ENCODE data around the gene WNT7A. TPM values are rescaled to one million over a fixed set of nuclear protein-coding genes. Genes with fewer than 3 reads are reported as not detected.

The WNT7A gene
- total RNA-seq, 1 experiment from 2014 or later, result not detected

GRCh38 chr3:13888576-13888975 lies 8.7 kb upstream of the WNT7A start:
- no peaks in the 10 kb centered on the region for H3K9me3 Mint-ChIP-seq
- Histone ChIP-seq H3K18ac (ENCODE audit: insufficient read length, low read depth, low read length) (no peak overlapping the region), H3K23ac (ENCODE audit: insufficient read length, low read depth, low read length) (no peak overlapping the region), H3K56ac (ENCODE audit: insufficient read length, low read depth, low read length) (no peak overlapping the region), H3K23me2 (ENCODE audit: insufficient read length, low read depth, low read length, poor library complexity, severe bottlenecking) (no peaks in the 10 kb centered on the region), H2AK5ac (ENCODE audit: insufficient read length, low read length) (no peak overlapping the region), H4K20me1 (ENCODE audit: control insufficient read depth, insufficient read depth, insufficient read length) (no peaks in the 10 kb centered on the region), H3K27ac (ENCODE audit: insufficient read length, low read depth, low read length) (no peak overlapping the region), H2BK5ac (ENCODE audit: insufficient read length, low read length) (no peak overlapping the region), H3K79me1 (ENCODE audit: insufficient read depth, low read depth, low read length, poor library complexity, severe bottlenecking) (no peaks in the 10 kb centered on the region), H3K27me3 (ENCODE audit: insufficient read depth, low read length) (no peaks in the 10 kb centered on the region; the same call in 1 of the 2 replicates), H3K4me2 (ENCODE audit: insufficient read depth, insufficient read length, low read length) (no peak overlapping the region), H3K14ac (ENCODE audit: insufficient read depth, low read length) (no peak overlapping the region), H3K4me1 (ENCODE audit: insufficient read depth, low read length) (no peaks in the 10 kb centered on the region), H3K9me3 (ENCODE audit: control insufficient read depth, low read depth, low read length) (no peaks in the 10 kb centered on the region), H2BK15ac (ENCODE audit: low read depth, low read length) (no peak overlapping the region), H4K5ac (ENCODE audit: insufficient read length, low read depth, low read length) (no peak overlapping the region), H2BK120ac (ENCODE audit: low read depth, low read length, poor library complexity, severe bottlenecking) (no peak overlapping the region), H2BK20ac (ENCODE audit: low read depth, low read length, poor library complexity, severe bottlenecking) (no peak overlapping the region), H2AFZ (ENCODE audit: low read length) (no peak overlapping the region), H4K8ac (replicated peaks; ENCODE audit: insufficient read length, low read depth, low read length) (no peak overlapping the region), H3K9ac (ENCODE audit: extremely low read depth, insufficient read length, low read length) (no peak overlapping the region), H3T11ph (ENCODE audit: low read length) (no peak overlapping the region), H3K79me2 (ENCODE audit: insufficient read depth, low read length) (no peaks in the 10 kb centered on the region), H2BK12ac (ENCODE audit: insufficient read length, low read depth, low read length) (no peak overlapping the region), H4K91ac (ENCODE audit: insufficient read length, low read depth, low read length) (no peak overlapping the region), H3K4ac (ENCODE audit: low read depth, low read length) (no peak overlapping the region)
- DNase-seq, result no peak
- WGBS (ENCODE audit: extremely low coverage, insufficient read length, low lambda C conversion rate), result no CpG with 5 or more reads among the region's 1 CpG
- H3K4me1 Mint-ChIP-seq, result no peaks in the 10 kb centered on the region
- no peak overlapping the region for H3K27ac Mint-ChIP-seq
- H3K4me3 Mint-ChIP-seq, result no peak overlapping the region
- TF ChIP-seq, protein P1, sequence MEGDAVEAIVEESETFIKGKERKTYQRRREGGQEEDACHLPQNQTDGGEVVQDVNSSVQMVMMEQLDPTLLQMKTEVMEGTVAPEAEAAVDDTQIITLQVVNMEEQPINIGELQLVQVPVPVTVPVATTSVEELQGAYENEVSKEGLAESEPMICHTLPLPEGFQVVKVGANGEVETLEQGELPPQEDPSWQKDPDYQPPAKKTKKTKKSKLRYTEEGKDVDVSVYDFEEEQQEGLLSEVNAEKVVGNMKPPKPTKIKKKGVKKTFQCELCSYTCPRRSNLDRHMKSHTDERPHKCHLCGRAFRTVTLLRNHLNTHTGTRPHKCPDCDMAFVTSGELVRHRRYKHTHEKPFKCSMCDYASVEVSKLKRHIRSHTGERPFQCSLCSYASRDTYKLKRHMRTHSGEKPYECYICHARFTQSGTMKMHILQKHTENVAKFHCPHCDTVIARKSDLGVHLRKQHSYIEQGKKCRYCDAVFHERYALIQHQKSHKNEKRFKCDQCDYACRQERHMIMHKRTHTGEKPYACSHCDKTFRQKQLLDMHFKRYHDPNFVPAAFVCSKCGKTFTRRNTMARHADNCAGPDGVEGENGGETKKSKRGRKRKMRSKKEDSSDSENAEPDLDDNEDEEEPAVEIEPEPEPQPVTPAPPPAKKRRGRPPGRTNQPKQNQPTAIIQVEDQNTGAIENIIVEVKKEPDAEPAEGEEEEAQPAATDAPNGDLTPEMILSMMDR (conservative IDR thresholded peaks at IDR 0.05), result no peak
- peaks cover 65% of the 10 kb centered on the region for H3K27me3 Mint-ChIP-seq (ENCODE audit: low read depth)
- no peaks in the 10 kb centered on the region for H3K36me3 Mint-ChIP-seq (ENCODE audit: insufficient read depth in 1 of 3, low read depth in 3 of 3)

Data from H9 (cell line).